NT2/D1 (cell line): ENCODE data around the gene PEAK3.

Experiments used
- YY1 ChIP-seq: IDR thresholded peaks from 2 replicates; pipeline ENCODE4 v1.6.1; 2011; ENCODE audit not compliant: insufficient read length, insufficient read depth
- ZNF274 ChIP-seq: IDR thresholded peaks from 2 replicates; pipeline ENCODE4 v1.6.1; 2011; ENCODE audit warnings: mild to moderate bottlenecking, low read depth, low read length

GRCh38 chr19:2300533-2300932 is 18.6 kb upstream of the PEAK3 start:
- TF ChIP-seq YY1: no peak
- TF ChIP-seq ZNF274: no peak
